Stimulated activated naive CD8-positive, alpha-beta T cell treated with anti-CD3 and anti-CD28 coated beads, Interleukin-15, Interleukin-2, amounts not matched to agents 100 ng/mL and 50 ng/mL, for 24 hours (primary cell): ENCODE results near the gene GSTM2.

Source experiments
- H3K27ac Mint-ChIP-seq: one replicate; pipeline ENCODE4 v1.8.0; 2021; ENCODE audit warnings: mild to moderate bottlenecking, mixed read lengths
- H3K27me3 Mint-ChIP-seq: one replicate; pipeline ENCODE4 v1.8.0; 2021; ENCODE audit warnings: mixed read lengths
- H3K36me3 Mint-ChIP-seq: one replicate; pipeline ENCODE4 v1.8.0; 2021; ENCODE audit warnings: low read depth, mixed read lengths
- H3K4me1 Mint-ChIP-seq: one replicate; pipeline ENCODE4 v1.8.0; 2021; ENCODE audit warnings: low read depth, mixed read lengths
- H3K4me3 Mint-ChIP-seq: one replicate; pipeline ENCODE4 v1.8.0; 2021; ENCODE audit warnings: mild to moderate bottlenecking, mixed read lengths
- H3K9me3 Mint-ChIP-seq: one replicate; pipeline ENCODE4 v1.8.0; 2021; ENCODE audit warnings: mixed read lengths

The GSTM2 gene

GRCh38 chr1:109667452-109668122, at the start of gene GSTM2:
Gene GSTM2 (plus strand): TSS chr1:109668057. CDS start chr1:109668116, 59 bp downstream.
- no peaks in the 10 kb centered on the region for H3K27me3 Mint-ChIP-seq
- no peaks in the 10 kb centered on the region for H3K9me3 Mint-ChIP-seq
- H3K36me3 Mint-ChIP-seq, result no peaks in the 10 kb centered on the region
- H3K27ac Mint-ChIP-seq, result no peak within 1 kb of the TSS
- peaks cover 23% of the 10 kb centered on the region for H3K4me1 Mint-ChIP-seq
- H3K4me3 Mint-ChIP-seq, result peak within 1 kb of the TSS; percentile 70

GRCh38 chr1:109618661-109619575, 48.9 kb upstream of the GSTM2 start:
- H3K4me3 Mint-ChIP-seq, result peak overlapping the region; percentile 99
- H3K27ac Mint-ChIP-seq, result peak overlapping the region; percentile 98
- no peaks in the 10 kb centered on the region for H3K9me3 Mint-ChIP-seq
- peaks cover 63% of the 10 kb centered on the region for H3K4me1 Mint-ChIP-seq
- H3K36me3 Mint-ChIP-seq, result no peaks in the 10 kb centered on the region
- H3K27me3 Mint-ChIP-seq, result no peaks in the 10 kb centered on the region

GRCh38 chr1:109619576-109620400, 48.1 kb upstream of the GSTM2 start, which contains the start of the genes AMPD2 and GNAT2:
Gene AMPD2 (plus strand): TSS chr1:109619837. CDS start chr1:109621176, 1,339 bp downstream.
Gene GNAT2 (minus strand): TSS chr1:109619616. CDS start chr1:109612870, 6,746 bp downstream.
- Mint-ChIP-seq H3K9me3 (no peaks in the 10 kb centered on the region), H3K27ac (peak within 1 kb of the TSS; percentile 98), H3K27me3 (no peaks in the 10 kb centered on the region), H3K4me1 (peaks cover 69% of the 10 kb centered on the region), H3K4me3 (peak within 1 kb of the TSS; percentile 99), H3K36me3 (no peaks in the 10 kb centered on the region)

- H3K9me3 Mint-ChIP-seq, result no peaks in the 10 kb centered on the region
- H3K4me3 Mint-ChIP-seq, result peak overlapping the region; percentile 99
- peak overlapping the region; percentile 98 for H3K27ac Mint-ChIP-seq
- H3K27me3 Mint-ChIP-seq, result no peaks in the 10 kb centered on the region
- no peaks in the 10 kb centered on the region for H3K36me3 Mint-ChIP-seq
- H3K4me1 Mint-ChIP-seq, result peaks cover 69% of the 10 kb centered on the region
Measured at GRCh38 chr1:109620401-109620791, 47.5 kb upstream of the GSTM2 start.

- Mint-ChIP-seq H3K27ac (peak overlapping the region; percentile 98), H3K4me3 (peak overlapping the region; percentile 99), H3K9me3 (no peaks in the 10 kb centered on the region), H3K36me3 (peaks cover 3% of the 10 kb centered on the region), H3K4me1 (peaks cover 65% of the 10 kb centered on the region), H3K27me3 (no peaks in the 10 kb centered on the region)
Measured at GRCh38 chr1:109620841-109621286, 47.0 kb upstream of the GSTM2 start.

GRCh38 chr1:109621379-109622136, 46.3 kb upstream of the GSTM2 start:
- Mint-ChIP-seq H3K4me1 (peaks cover 58% of the 10 kb centered on the region), H3K27me3 (no peaks in the 10 kb centered on the region), H3K27ac (peak overlapping the region; percentile 73), H3K4me3 (peak overlapping the region; percentile 99), H3K9me3 (no peaks in the 10 kb centered on the region), H3K36me3 (peaks cover 6% of the 10 kb centered on the region)

- Mint-ChIP-seq H3K4me3 (peak overlapping the region; percentile 99), H3K9me3 (no peaks in the 10 kb centered on the region), H3K27ac (peak overlapping the region; percentile 73), H3K4me1 (peaks cover 51% of the 10 kb centered on the region), H3K36me3 (peaks cover 6% of the 10 kb centered on the region), H3K27me3 (no peaks in the 10 kb centered on the region)
Measured at GRCh38 chr1:109622137-109622892, 45.5 kb upstream of the GSTM2 start.

- Mint-ChIP-seq H3K4me3 (peak overlapping the region; percentile 99), H3K4me1 (peaks cover 45% of the 10 kb centered on the region), H3K27ac (peak overlapping the region; percentile 73), H3K9me3 (no peaks in the 10 kb centered on the region), H3K27me3 (no peaks in the 10 kb centered on the region), H3K36me3 (peaks cover 12% of the 10 kb centered on the region)
Measured at GRCh38 chr1:109622895-109623294, 45.0 kb upstream of the GSTM2 start.

GRCh38 chr1:109623601-109624161, 44.2 kb upstream of the GSTM2 start:
- Mint-ChIP-seq H3K36me3 (peaks cover 18% of the 10 kb centered on the region), H3K4me1 (peaks cover 42% of the 10 kb centered on the region)

GRCh38 chr1:109624201-109625010, 43.5 kb upstream of the GSTM2 start:
- Mint-ChIP-seq H3K4me1 (peaks cover 35% of the 10 kb centered on the region), H3K9me3 (no peaks in the 10 kb centered on the region), H3K4me3 (no peak overlapping the region), H3K27ac (no peak overlapping the region), H3K36me3 (peaks cover 24% of the 10 kb centered on the region), H3K27me3 (no peaks in the 10 kb centered on the region)

More at GRCh38 chr1:109623601-109624161, 44.2 kb upstream of the GSTM2 start:
- H3K27ac Mint-ChIP-seq, result peak overlapping the region; percentile 49
- H3K27me3 Mint-ChIP-seq, result no peaks in the 10 kb centered on the region
- peak overlapping the region; percentile 99 for H3K4me3 Mint-ChIP-seq
- H3K9me3 Mint-ChIP-seq, result no peaks in the 10 kb centered on the region

GRCh38 chr1:109625176-109625575, 42.7 kb upstream of the GSTM2 start:
- no peaks in the 10 kb centered on the region for H3K9me3 Mint-ChIP-seq
- H3K27ac Mint-ChIP-seq, result no peak overlapping the region
- H3K27me3 Mint-ChIP-seq, result no peaks in the 10 kb centered on the region
- H3K4me1 Mint-ChIP-seq, result peaks cover 32% of the 10 kb centered on the region
- no peak overlapping the region for H3K4me3 Mint-ChIP-seq
- H3K36me3 Mint-ChIP-seq, result peaks cover 26% of the 10 kb centered on the region
